Left lung (tissue), 10 donors: ENCODE measurements around the gene MFSD2A. TPM values are rescaled to one million over a fixed set of nuclear protein-coding genes. Genes with fewer than 3 reads are reported as not detected.
"Not testable (repeated sequence)": the region's sequence is repeated elsewhere in the genome, so short reads cannot be mapped to it uniquely, and the experiment has no call there.

Experiments
- ATAC-seq: fragments of 200-7000 bp; cut with Tn5 transposase; one replicate; pipeline ENCODE4 v1.9.1; 2020; ENCODE audit warnings: moderate library complexity
- DNase-seq, 4 donors: peaks; one replicate each; pipeline ENCODE4 v3.0.0-alpha.2; 2013 to 2020
- H3K27ac ChIP-seq, 2 donors: fragments of 200-600 bp; sonication (generic) in 1 of 2; one replicate each; pipeline versions ENCODE4 v1.5.0 to v1.8.0; 2020 to 2021
- H3K27me3 ChIP-seq, 2 donors: fragments of 200-600 bp; sonication (generic) in 1 of 2; one replicate each; pipeline versions ENCODE4 v1.5.0 to v1.8.0; 2020 to 2021
- H3K36me3 ChIP-seq, 2 donors: fragments of 200-600 bp; sonication (generic) in 1 of 2; one replicate each; pipeline versions ENCODE4 v1.5.0 to v1.8.0; 2020 to 2021
- H3K4me1 ChIP-seq, 2 donors: fragments of 200-600 bp; one replicate each; pipeline ENCODE4 v1.8.0; 2021
- H3K4me3 ChIP-seq, 2 donors: fragments of 200-600 bp; sonication (generic) in 1 of 2; one replicate each; pipeline versions ENCODE4 v1.5.0 to v1.8.0; 2020 to 2021; ENCODE audit warnings: mild to moderate bottlenecking in 1 of 2
- H3K9me3 ChIP-seq, 2 donors: fragments of 200-600 bp; sonication (generic) in 1 of 2; one replicate each; pipeline versions ENCODE4 v1.5.0 to v1.8.0; 2020 to 2021
- CTCF ChIP-seq, 2 donors: fragments of 200-600 bp; sonication (generic) in 1 of 2; IDR thresholded peaks; one replicate each; pipeline versions ENCODE4 v1.5.0 to v1.8.0; 2021; ENCODE audit warnings: antibody characterized with exemption in 2 of 2
- intact Hi-C, 2 donors: fragments of 100-400 bp; cut with DNase I; formaldehyde crosslinking; loops; one replicate each; pipeline versions ENCODE4 v1.11.2 to v1.14.2; 2022
- polyA plus RNA-seq, 6 donors: library from polyadenylated mRNA; unstranded; fragments of 120-200 nt; gene quantifications; one replicate each; pipeline ENCODE4 v1.2.1, GENCODE V29; 2013; ENCODE audit not compliant: insufficient read length in 6 of 6
- total RNA-seq, 2 donors: library from RNA; stranded (reverse); fragmentation: NEBNext Ultra II Directional; extraction: Animal tissue kit (Norgen Biotek cat#: 25700); gene quantifications; one replicate each; pipeline ENCODE4 v1.2.1, GENCODE V29; 2021
- donor health status: DM: no; HTN: yes; CAD: no.
- donor health status: DM: no; HTN: no; CAD: no.

MFSD2A gene
- total and polyA plus RNA-seq, 8 donors: 56.3 to 214 (median 135) TPM

GRCh38 chr1:39996396-39997004 is 41.6 kb downstream of the MFSD2A start:
- DNase-seq (no peak), ATAC-seq (no peak)
- Histone ChIP-seq H3K4me3 (no peak overlapping the region), H3K27me3 (no peaks in the 10 kb centered on the region), H3K27ac (no peak overlapping the region), H3K9me3 (no peaks in the 10 kb centered on the region), H3K36me3 (no peaks in the 10 kb centered on the region), H3K4me1 (no peaks in the 10 kb centered on the region)
- intact Hi-C loops: no loop called here
- TF ChIP-seq CTCF (IDR thresholded peaks at IDR 0.05): no peak

- H3K27ac ChIP-seq: no peak overlapping the region
- intact Hi-C loops: no loop called here
- H3K4me3 ChIP-seq: no peak overlapping the region
- H3K9me3 ChIP-seq: peaks cover 0 to 4% of the 10 kb centered on the region in 2 donors
- no peak for ATAC-seq
- H3K4me1 ChIP-seq: no peaks in the 10 kb centered on the region
- no peak for TF ChIP-seq CTCF (IDR thresholded peaks at IDR 0.05)
- DNase-seq: no peak
- no peaks in the 10 kb centered on the region for H3K36me3 ChIP-seq
- no peaks in the 10 kb centered on the region for H3K27me3 ChIP-seq
Measured at GRCh38 chr1:40001456-40001855, 46.5 kb downstream of the MFSD2A start.

- DNase-seq: no peak
- no peak for ATAC-seq
- intact Hi-C loops: no loop called here
Measured at GRCh38 chr1:40003156-40004093, 48.5 kb downstream of the MFSD2A start.

GRCh38 chr1:40004857-40005256 is 49.9 kb downstream of the MFSD2A start:
- no peaks in the 10 kb centered on the region for H3K27me3 ChIP-seq
- H3K36me3 ChIP-seq: no peaks in the 10 kb centered on the region
- intact Hi-C loops: no loop called here
- ATAC-seq: no peak
- DNase-seq: no peak
- no peak for TF ChIP-seq CTCF (IDR thresholded peaks at IDR 0.05)
- no peak overlapping the region for H3K27ac ChIP-seq
- no peak overlapping the region for H3K4me3 ChIP-seq
- H3K4me1 ChIP-seq: no peaks in the 10 kb centered on the region
- peaks cover 0 to 4% of the 10 kb centered on the region in 2 donors for H3K9me3 ChIP-seq

More at GRCh38 chr1:40003156-40004093, 48.5 kb downstream of the MFSD2A start:
- H3K36me3 ChIP-seq: no peaks in the 10 kb centered on the region
- no peaks in the 10 kb centered on the region for H3K27me3 ChIP-seq
- H3K4me1 ChIP-seq: no peaks in the 10 kb centered on the region
- H3K9me3 ChIP-seq: peaks cover 0 to 4% of the 10 kb centered on the region in 2 donors
- H3K27ac ChIP-seq: no peak overlapping the region
- no peak for TF ChIP-seq CTCF (IDR thresholded peaks at IDR 0.05)
- H3K4me3 ChIP-seq: no peak overlapping the region

GRCh38 chr1:40007481-40008034 is 52.6 kb downstream of the MFSD2A start:
- DNase-seq: not testable (repeated sequence)

More at GRCh38 chr1:40007481-40008034, 52.6 kb downstream of the MFSD2A start:
- ATAC-seq, H3K27ac ChIP-seq, H3K4me1 ChIP-seq, H3K27me3 ChIP-seq, H3K36me3 ChIP-seq, H3K4me3 ChIP-seq, H3K9me3 ChIP-seq, intact Hi-C loops: not testable (repeated sequence)
